NCI-H2227 treated with DMSO at 0.1 percent for 48 hours (cell line): ENCODE data around the gene PRDM2.

Source experiments
- DNase-seq: peaks from one replicate; lab custom pipeline; 2025; lab: John Stamatoyannopoulos, UW

The PRDM2 gene

DNA sequence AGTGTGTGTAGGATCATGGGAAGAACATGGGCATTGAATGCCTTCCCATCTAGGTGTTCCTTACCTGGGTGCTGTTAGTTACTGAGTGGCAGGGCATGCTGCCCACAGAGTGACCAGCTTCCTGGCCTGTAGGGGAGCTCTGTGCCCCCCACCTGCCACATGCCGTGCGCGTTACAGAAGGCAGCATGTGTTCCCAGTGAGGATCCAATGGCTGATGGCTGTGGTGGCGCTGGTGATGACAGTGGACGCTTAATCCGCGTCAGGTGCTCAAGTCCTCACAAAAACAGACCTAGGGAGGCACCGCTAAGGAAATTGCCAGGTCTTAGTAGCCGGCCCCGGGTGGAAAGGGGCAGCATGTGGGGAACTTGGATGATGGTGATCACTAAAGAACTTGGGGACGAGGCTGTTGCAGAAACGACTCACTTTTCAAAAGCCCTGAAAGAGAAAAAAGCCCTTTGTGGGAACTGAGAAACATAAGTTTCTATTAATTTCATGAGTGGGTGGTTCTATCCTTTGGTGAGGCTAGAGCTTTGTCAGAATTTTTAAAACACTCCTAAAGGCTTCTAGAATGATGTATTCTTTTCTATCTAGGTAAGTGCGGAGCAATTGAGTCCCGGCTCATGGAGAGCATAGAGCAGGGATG is 93.2 kb downstream of the PRDM2 start:
- DNase-seq = no peak

DNA sequence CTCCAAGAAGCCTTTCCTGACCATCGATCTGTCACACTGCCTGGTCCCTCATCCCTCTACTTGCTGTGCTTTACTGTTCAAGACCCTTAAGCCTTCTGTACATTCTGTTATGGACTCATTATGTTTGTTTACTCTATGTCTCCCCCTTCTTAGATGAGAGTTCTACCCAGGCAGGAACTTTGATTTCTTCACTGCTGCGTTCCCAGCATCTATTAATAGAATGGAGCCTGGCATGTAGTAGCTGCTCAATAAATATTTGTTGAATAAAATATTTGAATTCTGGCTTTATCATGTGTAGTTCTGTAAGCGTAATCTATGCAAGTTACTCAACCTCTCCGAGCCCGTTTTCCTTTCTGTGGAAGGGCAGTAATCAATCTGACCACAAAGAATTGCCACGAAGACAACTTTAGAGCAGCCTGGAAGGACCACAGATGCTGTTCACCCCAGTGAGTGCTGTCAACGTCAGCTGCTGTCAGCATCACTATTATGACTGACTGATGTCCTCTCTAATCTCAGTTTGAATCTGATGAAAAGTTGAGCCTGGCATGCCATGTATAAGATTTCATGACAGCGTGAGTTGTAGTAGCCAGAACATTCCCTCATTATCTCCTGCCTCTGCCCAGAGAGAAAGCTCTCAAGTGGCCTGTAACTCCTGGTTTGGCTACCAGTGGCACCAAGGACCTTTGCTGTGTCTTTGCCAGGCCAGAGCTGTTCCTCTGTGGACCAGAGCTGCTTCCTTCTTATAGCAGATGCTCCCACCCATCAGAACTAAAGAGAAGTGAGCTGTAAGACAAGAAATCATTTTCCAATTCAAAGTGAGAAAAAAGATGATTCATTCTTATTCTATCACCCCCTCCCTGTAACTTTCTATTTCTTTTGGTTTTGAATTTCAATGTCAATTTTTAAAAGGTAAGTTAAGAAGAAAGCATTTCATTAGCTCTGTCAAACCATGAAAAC is 94.5 kb downstream of the PRDM2 start:
- DNase-seq = no peak

DNA sequence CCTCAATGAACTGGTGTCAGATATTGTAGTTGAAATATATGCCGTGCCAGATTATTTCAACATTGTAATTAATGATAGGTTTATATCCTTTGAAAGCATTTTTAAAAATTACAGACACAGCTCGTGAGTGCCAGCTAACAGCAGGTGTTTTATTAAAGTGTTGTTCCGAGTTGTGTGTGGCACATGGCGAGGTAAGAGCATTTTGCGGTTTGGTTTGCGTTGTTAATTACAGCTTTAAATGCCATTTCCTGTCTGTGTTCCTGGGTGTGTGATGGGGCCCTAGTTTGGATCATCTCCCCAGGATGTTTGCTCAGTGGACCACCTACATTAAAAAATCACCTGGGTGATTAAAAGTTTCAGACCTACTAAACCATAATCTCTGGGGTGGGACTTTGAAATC is 97.4 kb downstream of the PRDM2 start:
- no peak for DNase-seq

DNA sequence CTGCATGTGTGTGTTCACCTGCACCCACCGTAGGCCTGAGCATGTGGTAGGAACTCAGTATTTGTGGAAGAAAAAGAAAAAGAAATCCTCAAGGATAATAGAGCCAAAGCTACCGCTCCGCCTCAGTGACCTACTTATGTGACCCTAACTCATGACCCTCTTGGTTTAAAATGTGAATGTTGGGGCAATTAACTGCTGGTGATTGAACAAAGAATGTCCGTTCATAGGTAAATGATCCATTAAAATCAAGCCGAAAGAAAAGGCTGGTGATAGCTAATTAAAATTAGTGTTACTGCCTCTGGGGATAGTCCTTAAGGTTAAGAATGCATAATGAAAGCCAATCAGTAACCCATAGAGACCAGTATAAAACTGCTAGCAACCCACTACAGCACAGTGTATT is 98.1 kb downstream of the PRDM2 start:
- no peak for DNase-seq

DNA sequence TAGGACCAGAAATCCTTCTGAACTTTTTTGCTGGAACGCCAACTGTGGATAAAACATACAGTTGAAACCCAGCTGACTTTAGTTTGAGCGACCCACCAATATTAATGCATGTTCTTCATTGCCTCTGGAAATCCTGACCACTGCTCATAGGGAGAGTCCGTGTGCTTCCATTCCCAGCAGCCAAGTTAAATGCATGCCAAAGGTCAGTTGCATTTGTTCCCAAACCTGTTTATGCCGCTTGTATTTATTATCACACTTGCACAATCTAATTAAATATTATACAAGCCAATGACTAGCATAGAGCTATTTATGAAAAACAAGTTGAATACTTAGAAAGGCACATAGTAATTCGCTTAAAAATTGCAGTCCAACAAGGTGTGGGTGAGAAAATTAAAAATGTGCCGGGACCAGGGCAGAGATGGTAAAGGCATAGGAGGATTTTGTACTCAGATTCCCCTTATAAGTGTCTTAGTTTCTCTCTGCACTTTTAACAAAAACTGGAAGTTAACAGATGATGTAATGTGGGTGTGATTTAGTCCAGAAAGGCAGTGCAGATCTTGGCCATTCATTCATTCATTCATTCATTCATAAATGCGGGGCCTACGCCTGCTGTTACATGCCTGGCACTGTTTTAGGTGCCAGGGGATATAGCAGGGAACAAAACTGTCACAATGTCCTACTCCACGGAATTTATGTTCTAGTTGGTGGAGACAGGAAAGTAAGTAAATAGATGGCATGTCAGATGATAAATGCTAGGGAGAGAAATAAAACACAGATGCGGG is 99.7 kb downstream of the PRDM2 start:
- DNase-seq = no peak

DNA sequence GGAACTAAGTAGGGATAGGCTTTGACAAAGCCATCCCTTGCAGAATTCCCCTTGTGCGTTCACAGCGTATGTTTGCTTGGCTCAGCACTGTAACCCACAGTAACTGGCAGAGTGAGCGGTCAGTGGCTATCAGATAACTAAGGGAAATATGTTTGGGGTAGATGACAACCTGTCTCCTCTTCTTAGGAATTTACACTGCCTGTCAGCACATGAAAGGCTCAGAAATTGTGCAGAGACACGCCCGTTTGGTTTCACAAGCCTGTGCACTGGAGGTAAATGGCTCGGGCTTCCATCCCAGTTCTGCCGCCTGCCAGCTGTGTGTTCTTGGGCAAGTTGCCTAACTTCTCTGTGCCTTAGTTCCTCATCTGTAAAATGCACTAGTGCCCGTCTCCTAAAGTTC is 101.2 kb downstream of the PRDM2 start:
- DNase-seq = no peak

DNA sequence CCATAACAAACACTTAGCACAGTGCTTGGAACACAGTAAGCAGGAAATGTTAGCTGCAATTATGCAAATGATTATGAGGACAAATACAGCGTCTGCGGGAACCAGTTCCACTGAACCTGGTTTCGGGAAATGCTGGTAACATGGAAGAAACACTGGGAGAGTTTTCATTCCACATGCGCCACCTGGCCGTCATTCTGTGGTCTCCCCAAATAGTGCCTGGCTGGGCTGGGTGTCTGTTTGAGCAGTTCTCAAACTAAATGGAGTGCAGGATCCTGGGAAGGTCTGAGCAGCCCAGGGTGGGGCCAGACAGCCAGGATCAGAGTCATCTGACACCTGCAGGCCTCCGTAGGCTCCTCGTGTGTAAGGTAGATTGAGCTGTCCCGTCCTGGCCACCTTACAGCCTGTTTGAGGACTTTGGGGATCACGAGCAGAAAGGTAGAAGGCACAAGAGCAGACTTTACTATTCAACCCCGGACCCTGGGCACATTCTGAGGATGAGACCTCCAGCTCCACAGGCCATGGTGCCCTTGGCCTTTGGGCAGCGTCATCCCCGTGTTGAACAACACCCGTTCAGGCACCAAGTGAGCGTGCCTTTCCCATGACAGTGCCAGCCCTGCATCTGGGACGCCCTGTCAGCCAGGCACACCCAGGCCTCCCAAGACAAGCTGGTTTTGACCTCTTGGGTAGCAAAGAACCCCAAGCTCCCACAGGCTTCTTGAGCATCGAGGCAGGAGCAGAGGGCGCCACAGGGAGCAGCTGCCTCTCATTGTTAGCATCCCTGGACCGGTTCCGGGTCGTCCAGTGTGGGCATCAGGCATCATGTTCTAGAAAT is 101.9 kb downstream of the PRDM2 start:
- no peak for DNase-seq

DNA sequence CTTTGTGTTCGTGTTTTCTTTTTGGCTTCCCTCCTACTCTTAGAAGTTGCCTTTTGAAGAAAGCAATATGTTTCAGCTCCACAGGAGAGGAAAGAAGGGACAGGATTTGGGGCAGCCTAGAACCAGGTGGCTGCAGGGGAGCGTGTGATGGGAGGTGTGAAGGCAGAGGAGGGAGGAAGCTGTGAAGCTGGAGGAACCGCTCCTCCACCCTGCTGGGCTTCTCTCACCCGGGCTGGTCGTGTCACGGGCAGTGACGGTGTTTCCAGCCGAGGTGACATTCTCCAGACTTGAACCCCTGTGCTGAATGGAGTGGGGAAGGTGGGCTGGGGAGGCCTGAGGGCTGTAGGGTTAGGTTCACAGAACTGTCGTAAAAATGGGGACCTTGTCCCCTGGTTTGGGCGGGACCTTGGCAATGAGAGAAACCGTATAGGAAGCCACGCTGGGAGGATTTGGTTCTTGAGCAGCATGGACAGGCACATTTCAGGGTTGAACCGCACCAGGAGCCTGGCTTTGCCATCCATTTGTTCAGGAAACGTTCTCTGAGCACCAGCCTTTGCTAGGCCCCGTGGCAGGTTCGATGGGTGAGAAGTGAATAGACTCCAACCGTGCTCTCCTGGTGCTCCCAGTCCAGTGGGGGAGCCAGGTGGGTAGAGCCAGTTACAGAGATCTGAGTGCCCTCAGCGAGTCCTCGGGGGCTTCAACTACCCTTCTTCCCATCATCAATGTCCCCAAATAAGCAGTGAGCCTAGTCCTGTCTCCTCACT is 103.0 kb downstream of the PRDM2 start:
- DNase-seq = no peak

DNA sequence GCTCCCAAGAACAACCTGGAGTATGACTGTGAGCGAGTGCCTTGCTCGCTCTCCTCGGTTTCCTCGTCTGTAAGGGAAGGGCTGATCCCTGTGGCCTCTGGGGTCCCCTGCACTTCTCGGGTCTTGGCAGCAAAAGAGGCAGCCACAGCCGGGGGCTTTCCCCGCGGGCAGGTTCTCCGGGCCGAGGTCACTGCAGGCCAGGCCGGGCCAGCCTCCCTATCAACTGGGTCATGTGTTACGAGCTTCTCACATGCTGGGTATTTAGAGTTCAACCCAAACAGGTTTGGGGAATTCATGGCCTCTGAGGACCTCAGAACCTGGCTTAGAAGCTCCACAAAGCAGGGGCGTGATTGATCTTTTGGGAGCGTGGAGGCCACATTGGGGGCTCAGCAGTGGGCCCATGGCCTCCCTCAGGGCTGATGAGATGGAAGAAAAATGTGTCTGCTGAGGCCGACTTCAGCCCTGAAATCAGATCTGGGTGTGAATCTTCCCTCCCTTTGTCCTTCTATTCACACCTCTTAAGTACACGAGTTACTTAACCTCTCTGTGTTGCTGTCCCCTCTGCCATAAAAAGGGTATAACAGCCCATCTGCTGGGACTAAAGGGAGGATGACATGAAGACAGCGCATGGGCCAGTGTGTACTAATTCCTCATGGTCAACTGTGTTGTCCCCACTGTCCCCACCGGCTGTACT is 103.7 kb downstream of the PRDM2 start:
- no peak for DNase-seq

DNA sequence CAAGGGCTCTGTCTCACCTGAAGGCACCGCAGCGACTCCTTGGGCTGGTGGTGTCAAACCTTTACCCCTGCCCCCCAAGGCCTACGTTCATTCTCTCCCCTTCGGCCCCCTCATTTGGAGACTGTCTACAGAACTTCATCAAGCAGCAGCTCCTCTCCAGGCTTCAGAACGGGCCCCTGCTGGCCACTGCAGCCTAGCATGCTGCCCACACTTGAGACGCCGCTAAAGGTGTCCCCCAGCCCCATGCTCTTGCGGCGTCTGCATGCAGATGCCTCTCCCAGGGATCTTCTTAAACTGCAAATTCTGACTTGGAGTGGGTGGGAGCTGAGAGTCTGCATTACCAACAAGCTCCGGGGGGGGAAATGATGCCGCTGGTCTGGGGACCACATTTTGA is 104.2 kb downstream of the PRDM2 start:
- DNase-seq = no peak

DNA sequence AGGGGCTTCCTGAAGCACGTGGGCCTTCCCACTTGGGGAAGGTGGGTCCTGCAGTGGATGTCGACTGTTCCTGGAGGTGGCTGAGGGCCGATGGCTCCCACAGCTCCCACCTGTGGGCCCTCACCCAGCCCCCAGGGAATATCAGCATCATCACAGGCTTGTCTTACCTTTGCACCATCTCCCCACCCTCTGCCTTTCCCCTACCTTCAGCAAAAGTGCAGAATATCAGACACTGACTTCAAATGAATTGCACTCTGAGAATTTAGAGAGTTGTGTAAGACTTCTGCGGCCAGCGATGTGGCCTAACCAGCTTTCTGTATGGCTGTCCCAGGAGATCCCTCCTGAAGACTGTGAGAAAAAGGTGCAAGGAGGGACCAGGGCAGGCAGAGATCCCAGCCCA is 105.4 kb downstream of the PRDM2 start:
- no peak for DNase-seq

DNA sequence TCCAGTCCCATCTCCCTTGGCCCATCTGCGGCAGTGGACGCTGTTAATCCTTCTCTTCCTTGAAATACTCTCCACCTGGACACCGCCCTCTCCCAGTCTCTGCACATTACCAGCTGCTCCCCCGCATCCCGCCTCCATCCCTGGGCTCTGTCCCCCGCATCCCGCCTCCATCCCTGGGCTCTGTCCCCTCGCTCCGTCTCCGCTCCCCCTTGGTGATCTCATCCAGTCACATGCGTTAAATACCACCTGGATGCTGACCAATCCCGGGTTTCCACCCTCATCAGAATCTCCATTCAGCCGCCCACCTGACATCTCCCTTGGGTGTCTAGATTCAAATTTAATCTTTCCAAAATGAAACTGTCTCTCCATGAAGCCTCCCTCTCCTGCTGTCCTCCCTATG is 106.1 kb downstream of the PRDM2 start:
- no peak for DNase-seq

DNA sequence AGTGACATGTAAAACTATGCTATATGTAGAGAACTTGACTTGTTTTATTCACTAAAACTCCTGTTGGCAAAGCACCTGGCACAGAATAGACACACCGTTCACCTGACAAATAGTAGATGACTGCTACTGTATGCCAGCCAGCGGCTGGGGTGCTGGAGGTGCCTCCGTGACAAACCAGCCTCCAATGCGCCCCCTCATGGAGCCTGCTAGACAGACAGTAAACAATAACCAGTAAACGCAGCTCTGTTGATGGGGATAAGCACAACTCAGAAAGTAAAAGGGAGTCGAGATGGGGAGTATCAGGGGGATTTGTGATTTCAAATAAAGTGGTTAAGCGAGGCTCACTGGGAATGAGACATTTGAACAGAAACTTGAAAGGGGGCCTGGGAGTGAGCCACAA is 107.2 kb downstream of the PRDM2 start:
- DNase-seq = no peak

DNA sequence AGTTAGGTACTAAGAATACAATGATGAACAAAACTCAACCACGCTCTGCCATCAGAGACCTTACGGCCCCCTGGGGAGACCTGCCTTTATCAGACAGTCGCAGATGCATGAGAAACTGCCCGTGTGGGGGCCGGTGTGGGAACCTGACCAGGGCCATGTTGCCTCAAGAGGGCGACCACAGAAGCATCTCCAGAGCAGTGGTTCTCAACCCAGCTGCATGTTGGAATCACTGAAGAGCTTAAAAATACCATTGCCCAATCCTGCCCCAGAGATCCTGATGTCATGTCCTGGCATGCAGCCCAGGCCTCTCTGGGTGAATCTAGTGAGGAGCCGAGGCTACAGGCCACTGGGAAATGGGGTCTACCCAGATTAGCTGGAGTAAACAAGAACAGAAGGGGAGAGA is 108.7 kb downstream of the PRDM2 start:
- no peak for DNase-seq

DNA sequence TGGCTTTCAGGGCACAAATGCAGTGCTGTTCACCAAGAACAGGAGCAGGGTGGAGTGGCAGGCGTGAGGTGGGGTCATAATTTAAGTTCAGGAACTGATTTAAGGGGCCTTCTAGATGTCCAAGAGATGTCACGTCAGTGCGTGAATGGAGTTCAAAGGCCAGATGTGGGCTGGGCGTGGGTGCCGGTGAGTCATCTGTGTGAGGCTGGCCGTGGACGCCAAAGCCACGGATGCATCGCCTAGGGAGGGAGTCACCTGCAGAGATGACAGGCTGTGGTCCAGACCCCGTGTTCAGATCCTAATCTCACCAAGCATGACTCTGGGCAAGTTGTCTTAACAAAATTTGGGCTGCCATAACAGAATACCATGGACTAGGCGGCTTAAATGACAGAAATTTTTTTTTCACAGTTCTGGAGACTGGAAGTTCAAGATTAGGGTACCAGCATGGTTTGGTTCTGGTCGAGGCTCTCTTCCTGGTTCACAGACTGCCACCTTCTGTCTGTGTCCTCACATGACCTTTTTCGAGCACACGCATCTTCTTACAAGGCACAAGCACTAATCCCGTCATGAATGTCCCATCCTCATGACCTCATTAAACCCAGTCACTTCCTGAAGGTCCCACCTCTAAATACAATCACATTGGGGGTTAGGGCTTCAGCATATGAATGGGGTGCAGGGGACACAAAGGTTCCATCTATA is 109.6 kb downstream of the PRDM2 start:
- no peak for DNase-seq

DNA sequence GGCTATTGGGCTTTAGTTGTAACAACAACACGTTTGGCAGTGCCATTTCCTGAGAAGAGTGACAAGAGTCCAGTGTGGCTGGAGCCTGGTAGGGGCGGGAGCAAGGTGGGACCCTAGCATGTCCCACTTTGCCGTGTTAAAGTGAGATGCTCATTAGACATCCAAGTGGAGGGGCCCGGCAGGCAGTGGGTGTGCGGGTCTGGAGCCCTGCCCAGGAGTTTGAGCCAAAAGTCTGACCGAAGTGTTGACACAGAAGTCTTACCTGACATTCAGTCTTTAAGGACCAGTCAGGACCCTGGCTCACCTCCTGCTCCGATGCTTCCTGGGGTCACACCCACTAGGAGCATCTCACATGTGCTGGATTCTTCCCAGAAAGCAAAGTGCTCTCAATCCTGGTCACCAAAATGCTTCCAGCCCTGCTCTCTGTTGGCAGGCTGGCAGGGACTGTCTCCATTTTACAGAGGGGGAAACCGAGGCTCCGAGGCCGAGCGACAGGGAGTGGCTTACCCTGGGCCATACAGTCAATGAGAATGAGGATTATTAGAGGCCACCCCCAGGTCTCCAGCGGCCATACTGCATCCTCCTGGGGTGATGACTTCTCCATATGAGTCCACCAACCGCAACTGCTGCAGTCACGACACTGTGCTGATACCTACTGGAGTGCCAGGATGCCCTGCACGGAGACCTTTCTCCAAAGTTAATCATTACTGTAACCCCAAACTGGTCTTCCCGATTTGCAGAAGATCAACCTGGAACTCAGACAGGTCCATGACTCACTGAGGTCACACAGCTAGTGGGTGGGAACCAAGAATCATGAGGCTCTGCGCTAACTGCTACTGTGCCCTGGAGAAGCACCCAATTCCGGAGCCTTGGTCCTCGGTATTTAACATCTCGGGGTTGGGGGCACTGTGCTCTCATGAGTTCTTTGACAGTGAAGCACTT is 112.7 kb downstream of the PRDM2 start:
- DNase-seq = no peak

DNA sequence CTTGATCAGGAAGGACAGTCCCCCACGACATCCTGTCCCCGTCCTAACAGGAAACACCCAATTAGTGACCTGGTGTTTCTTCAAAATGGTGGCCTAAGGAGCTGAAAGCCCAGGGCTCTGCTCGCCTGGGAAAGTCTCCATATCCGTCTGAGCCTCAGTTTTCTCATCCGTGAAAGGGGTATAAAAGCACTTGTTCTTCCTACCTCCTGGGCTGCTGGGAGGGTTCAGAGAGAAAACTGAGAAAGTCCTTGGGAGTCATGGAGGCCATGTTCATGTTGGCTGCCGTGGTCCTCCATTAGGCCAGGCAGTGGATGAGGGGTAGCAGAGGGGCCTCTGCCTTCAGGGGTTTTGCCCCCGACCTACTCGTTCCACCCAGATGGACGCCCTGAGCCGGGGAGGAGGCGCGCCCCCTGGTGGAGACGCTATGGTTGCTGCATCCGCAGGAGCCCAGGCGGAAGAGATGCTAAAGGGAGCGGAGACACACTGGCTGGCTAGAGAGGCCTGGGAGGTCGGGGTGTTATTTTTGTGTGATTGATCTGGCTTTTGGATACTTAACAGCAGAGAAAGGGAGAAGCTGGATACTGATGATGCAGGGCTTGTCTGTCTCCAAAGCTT is 113.5 kb downstream of the PRDM2 start:
- no peak for DNase-seq

DNA sequence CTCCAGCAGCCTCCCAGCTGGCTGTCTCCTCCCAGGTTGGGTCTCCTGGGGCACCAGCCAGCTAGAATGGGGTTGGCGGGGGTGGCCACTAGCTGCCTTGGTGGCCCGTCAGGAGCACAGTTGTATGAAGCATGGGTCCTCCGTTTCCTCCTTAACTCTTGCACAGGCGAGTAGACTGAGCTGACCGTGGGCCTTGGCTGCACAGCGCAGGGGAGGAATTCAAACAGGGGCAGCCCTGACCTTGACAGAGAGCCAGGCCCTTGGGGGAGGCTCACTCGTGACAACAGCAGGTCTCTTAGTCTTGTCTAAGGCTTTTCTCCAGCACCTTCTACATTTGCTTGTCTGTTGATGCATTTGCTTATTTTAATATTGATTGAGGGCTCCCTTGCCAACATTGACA is 114.1 kb downstream of the PRDM2 start:
- no peak for DNase-seq
